Ovary (tissue), 9 donors: ENCODE data around the gene PFKP. TPM values are rescaled to one million over a fixed set of nuclear protein-coding genes. Genes with fewer than 3 reads are reported as not detected.
A peak's percentile ranks its signal among the peaks of the same experiment; 100 is the strongest.

Experiments
- DNase-seq, 5 donors: peaks; one replicate each; pipeline ENCODE4 v3.0.0-alpha.2; 2019 to 2020
- H3K27ac ChIP-seq, 2 donors: fragments of 200-600 bp; one replicate each; pipeline versions ENCODE4 v1.5.1 to v1.8.0; 2019 to 2022
- H3K27me3 ChIP-seq: fragments of 200-600 bp; one replicate; pipeline ENCODE4 v1.8.0; 2022
- H3K36me3 ChIP-seq: fragments of 200-600 bp; sonication (generic); one replicate; pipeline ENCODE4 v1.5.1; 2019
- H3K4me1 ChIP-seq: one replicate; pipeline ENCODE4 v1.8.1; 2013; ENCODE audit warnings: mild to moderate bottlenecking, moderate library complexity; ENCODE audit not compliant: insufficient read depth
- H3K4me3 ChIP-seq: fragments of 200-600 bp; sonication (generic); one replicate; pipeline ENCODE4 v1.5.1; 2017
- H3K9me3 ChIP-seq, 2 donors: fragments of 200-600 bp in 1 of 2; sonication (generic) in 1 of 2; one replicate each; pipeline versions ENCODE4 v1.5.1 to v1.8.1; 2013 to 2019; ENCODE audit warnings: mild to moderate bottlenecking in 1 of 2, moderate library complexity in 1 of 2
- CTCF ChIP-seq, 3 donors: fragments of 450-650 bp in 2 of 3; fragments of 200-600 bp in 1 of 3; IDR thresholded peaks; one replicate each; pipeline versions ENCODE4 v1.5.1 to v1.8.0; 2016 to 2022; ENCODE audit warnings: antibody characterized with exemption in 3 of 3, mild to moderate bottlenecking in 1 of 3
- EP300 ChIP-seq: sonication (generic); formaldehyde crosslinking; IDR thresholded peaks from one replicate; pipeline ENCODE4 v1.6.1; 2017; ENCODE audit warnings: antibody characterized with exemption
- POLR2A ChIP-seq: fragments of 450-650 bp; IDR thresholded peaks from one replicate; pipeline ENCODE4 v1.6.1; 2017; ENCODE audit warnings: antibody characterized with exemption, mild to moderate bottlenecking, moderate library complexity
- WGBS, 3 donors: extraction: QIAGEN DNeasy Blood & Tissue Kit in 1 of 3; methylation state at CpG; one replicate each; pipeline versions ENCODE4 v1.1.5 to v1.1.7; 2013 to 2017; 5-methylcytosine and 5-hydroxymethylcytosine counted together
- intact Hi-C, 4 donors: fragments of 100-400 bp; cut with DNase I; formaldehyde crosslinking; loops; one replicate each; pipeline versions ENCODE4 v1.11.0 to v1.15.1; 2022 to 2023
- polyA plus RNA-seq, 2 donors: library from polyadenylated mRNA; stranded (reverse); fragments of 200-250 nt in 1 of 2; fragments of 350-450 nt in 1 of 2; fragmentation: Illumina TruSeq in 1 of 2; extraction: RNeasy Lipid Tissue Mini Kit (QIAGEN cat#74804) in 1 of 2; gene quantifications; one replicate each; pipeline ENCODE4 v1.2.3, GENCODE V29; 2013 to 2014
- total RNA-seq, 7 donors: library from RNA; depleted of rRNA in 2 of 7; stranded (reverse); fragments of >200 nt in 2 of 7; fragmentation: NEBNext Ultra II Directional in 3 of 7; extraction: Animal tissue kit (Norgen Biotek cat#: 25700) in 3 of 7; gene quantifications; one replicate each; pipeline versions ENCODE4 v1.1.0 to v1.2.4, GENCODE V29; 2016 to 2023
- donor health status: DM: no; HTN: no; CAD: no; lungs with moderate emphysema.
- donor health status: DM: no; HTN: no; CAD: no.
- donor health status: Bipolar disorder and iron deficiency.
- donor health status: DM: yes; HTN: yes; CAD: no.
- donor health status: DM: no; HTN: no; CAD: no.
- donor health status: DM: yes; HTN: yes; CAD: no.

Gene PFKP
- total and polyA plus RNA-seq, 9 donors, result 12.4 to 74.9 (median 23.1) TPM

DNA sequence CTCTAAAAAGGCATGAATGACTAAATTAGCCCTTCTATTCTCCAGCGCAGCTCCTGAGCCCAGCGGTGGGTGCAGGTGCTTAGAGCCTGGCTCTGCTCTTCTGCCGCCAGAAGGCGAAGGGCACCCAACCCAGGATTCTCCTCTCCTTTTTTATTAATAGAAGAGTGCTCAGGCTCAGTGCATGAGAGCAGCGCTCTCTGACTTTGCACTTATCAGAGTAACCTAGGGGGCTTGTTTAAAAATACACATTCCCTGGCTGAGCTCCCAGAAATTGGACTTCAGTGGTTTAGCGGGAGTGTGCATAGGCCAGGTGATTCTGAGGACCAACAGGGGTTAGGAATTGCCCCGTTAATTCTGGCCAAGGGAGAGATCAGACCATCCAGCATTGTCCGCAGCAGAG is 1.7 kb upstream of the PFKP start:
- Histone ChIP-seq H3K27me3 (no peaks in the 10 kb centered on the region), H3K4me3 (no peak overlapping the region), H3K9me3 (no peaks in the 10 kb centered on the region), H3K27ac (no peak overlapping the region), H3K36me3 (no peaks in the 10 kb centered on the region), H3K4me1 (peaks cover 9% of the 10 kb centered on the region)
- intact Hi-C loops, result no loop called here
- 66 to 71% (median 69%) methylated on average over 8 of the region's 8 CpGs for WGBS, 3 donors
- TF ChIP-seq POLR2A, result no peak
- no peak for DNase-seq

DNA sequence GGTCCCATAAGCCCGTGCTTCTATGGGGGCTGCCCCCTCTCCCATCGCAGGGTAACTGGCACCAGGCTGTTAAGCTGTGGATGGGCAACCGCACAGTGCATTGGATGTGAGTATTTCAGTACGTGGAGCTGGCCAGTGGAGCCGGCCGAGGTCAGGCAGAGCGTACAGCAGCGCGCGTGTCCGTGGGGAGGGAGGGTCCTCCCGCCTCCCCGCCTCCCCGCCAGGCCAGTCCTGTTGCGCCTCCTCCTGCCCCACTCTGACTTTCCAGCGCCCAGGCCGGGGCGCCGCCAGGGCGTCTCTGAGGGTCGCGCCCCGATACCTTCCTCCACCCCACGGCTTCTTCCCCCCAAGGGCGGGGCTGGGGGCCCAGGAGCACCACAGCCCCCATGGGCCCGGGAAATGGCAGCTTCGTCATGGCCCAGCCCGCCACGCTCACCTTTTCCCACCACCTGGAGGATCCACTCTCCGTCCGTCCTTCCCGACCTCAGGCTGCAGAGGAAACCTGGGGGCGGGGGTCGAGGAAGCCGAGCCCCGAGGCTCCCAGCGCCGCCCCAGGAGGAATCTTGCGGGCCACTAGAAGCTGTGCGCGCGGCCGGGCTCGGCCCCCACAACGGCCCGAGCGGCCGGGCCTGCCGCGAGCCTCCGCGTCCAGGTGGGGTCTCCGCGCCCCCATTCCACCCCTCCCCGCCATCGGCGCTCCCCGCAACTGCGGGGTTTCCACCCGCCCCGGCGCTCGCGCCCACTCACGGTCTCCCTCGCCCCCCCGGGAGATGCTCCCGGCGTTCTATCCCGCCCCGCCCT is 831 bp upstream of the PFKP start:
- no peaks in the 10 kb centered on the region for H3K27me3 ChIP-seq
- no peak overlapping the region for H3K27ac ChIP-seq
- intact Hi-C loops, result no loop called here
- no peaks in the 10 kb centered on the region for H3K36me3 ChIP-seq
- H3K4me3 ChIP-seq, result peak overlapping the region; percentile 58
- WGBS, 3 donors, result 4 to 9% (median 7%) methylated on average over 39 to 71 of the region's 71 CpGs
- DNase-seq, result peak in 3 of 5 donors; percentile 52 to 55 (median 54)
- no peak for TF ChIP-seq EP300
- TF ChIP-seq CTCF (IDR thresholded peaks at IDR 0.05), result no peak
- no peak for TF ChIP-seq POLR2A
- H3K4me1 ChIP-seq, result peaks cover 9% of the 10 kb centered on the region
- H3K9me3 ChIP-seq, result no peaks in the 10 kb centered on the region

- Histone ChIP-seq H3K36me3 (no peaks in the 10 kb centered on the region), H3K27me3 (no peaks in the 10 kb centered on the region), H3K9me3 (no peaks in the 10 kb centered on the region), H3K4me3 (peak overlapping the region; percentile 58), H3K27ac (peak overlapping the region in 1 of 2 donors; percentile 31), H3K4me1 (peaks cover 9% of the 10 kb centered on the region)
- peak in 1 of 5 donors; percentile 47 for DNase-seq
- TF ChIP-seq CTCF (IDR thresholded peaks at IDR 0.05), result no peak
- no peak for TF ChIP-seq POLR2A
- WGBS, 3 donors, result 1% methylated on average over 29 of the region's 29 CpGs
- intact Hi-C loops, result no loop called here
Observed at GRCh38 chr10:3067859-3068179, 471 bp downstream of the PFKP start.

GRCh38 chr10:3068201-3068967 is 1.0 kb downstream of the PFKP start:
- H3K4me1 ChIP-seq, result peaks cover 9% of the 10 kb centered on the region
- WGBS, 3 donors, result 0 to 1% (median 1%) methylated on average over 51 to 86 of the region's 86 CpGs
- DNase-seq, result peak; percentile 56 to 78 (median 73)

More at GRCh38 chr10:3068201-3068967, 1.0 kb downstream of the PFKP start:
- Histone ChIP-seq H3K27ac (peak overlapping the region; percentile 31 to 45), H3K36me3 (no peaks in the 10 kb centered on the region), H3K27me3 (no peaks in the 10 kb centered on the region), H3K4me3 (peak overlapping the region; percentile 58), H3K9me3 (no peaks in the 10 kb centered on the region)
- intact Hi-C loops, result no loop called here
- TF ChIP-seq CTCF (IDR thresholded peaks at IDR 0.05) (peak in 1 of 3 donors; percentile 14), EP300 (no peak)
